Measurements from ENCODE around the gene ARL15. TPM values are rescaled to one million over a fixed set of nuclear protein-coding genes. Genes with fewer than 3 reads are reported as not detected.

ARL15 gene
- total RNA-seq, 1 experiment from 2014 or later = 140 TPM

DNA sequence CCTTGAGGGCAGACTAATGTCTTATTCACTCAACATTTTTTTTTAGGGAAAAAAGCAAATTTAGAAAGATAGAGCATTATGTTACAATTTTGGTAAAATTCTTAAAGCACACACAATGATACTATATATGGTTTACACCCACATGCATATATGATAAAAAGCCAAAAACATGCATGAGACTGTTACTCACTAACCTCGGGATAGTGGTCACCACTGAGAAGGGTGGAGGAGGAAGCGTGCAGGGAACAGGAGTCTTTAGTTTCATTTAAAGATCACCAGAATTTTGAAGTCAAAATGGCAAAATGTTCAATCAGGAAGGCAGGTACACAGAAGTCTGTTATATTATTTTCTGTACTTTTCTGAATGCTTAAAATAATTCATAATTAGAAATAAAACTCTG is 9.2 kb downstream of the ARL15 start:
- no peaks in the 10 kb centered on the region for H3K9me3 Mint-ChIP-seq (ENCODE audit: unreplicated experiment)
- CTCF ChIA-PET = no interaction called here
- POLR2A ChIA-PET = no interaction called here

DNA sequence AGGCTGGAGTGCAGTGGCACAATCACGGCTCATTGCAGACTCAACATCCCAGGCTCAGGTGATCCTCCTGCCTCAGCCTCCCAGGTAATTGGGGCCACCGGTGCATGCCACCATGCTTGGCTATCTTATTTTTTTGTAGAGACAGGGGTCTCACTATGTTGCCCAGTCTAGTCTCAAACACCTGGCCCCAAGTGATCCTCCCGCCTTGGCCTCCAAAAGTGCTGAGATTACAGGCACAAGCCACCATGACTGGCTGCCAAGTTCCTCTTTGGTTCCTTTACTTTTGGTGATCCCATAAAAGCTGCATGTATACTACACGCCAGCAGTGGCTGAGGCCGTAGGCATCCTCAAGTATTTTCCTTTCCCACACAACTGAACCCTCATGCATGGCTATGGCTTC is 11.4 kb downstream of the ARL15 start:
- POLR2A ChIA-PET = interaction anchor here (0.7 kb wide), 1 partner anchor 11 kb away, joined by 6 read pairs; the partner anchor contains the start of gene ARL15
- H3K4me3 Mint-ChIP-seq (ENCODE audit: unreplicated experiment) = no peak overlapping the region
- no TSS peak for BruUV-seq (replicated peaks)
- no peaks in the 10 kb centered on the region for H3K9me3 ChIP-seq
- TF ChIP-seq CTCF (IDR thresholded peaks at IDR 0.05; ENCODE audit: insufficient read depth in 1 of 2, low read depth in 1 of 2, low read length in 1 of 2, severe bottlenecking in 1 of 2, unreplicated experiment in 1 of 2) = no peak
- DNase-seq = no peak
- H3K27me3 Mint-ChIP-seq (ENCODE audit: insufficient read depth, unreplicated experiment) = no peaks in the 10 kb centered on the region
- CTCF ChIA-PET = interaction anchor here (0.7 kb wide), 1 partner anchor 14 kb away, joined by 3 read pairs; no protein-coding TSS in a partner anchor
- H3K4me3 ChIP-seq (ENCODE audit: low read depth, low read length) = no peak overlapping the region
- H3K4me1 ChIP-seq = peaks cover 17% of the 10 kb centered on the region
- H3K36me3 Mint-ChIP-seq (ENCODE audit: insufficient read depth, unreplicated experiment) = peaks cover 8% of the 10 kb centered on the region
- no peaks in the 10 kb centered on the region; the same call in 1 of the 2 replicates for H3K36me3 ChIP-seq (ENCODE audit: control insufficient read depth, insufficient read depth, low read length)
- H3K27ac Mint-ChIP-seq (ENCODE audit: unreplicated experiment) = no peak overlapping the region
- H3K9me3 Mint-ChIP-seq (ENCODE audit: unreplicated experiment) = no peaks in the 10 kb centered on the region
- peaks cover 35% of the 10 kb centered on the region for H3K4me1 Mint-ChIP-seq (ENCODE audit: low read depth, unreplicated experiment)
- intact Hi-C loops (cut with micrococcal nuclease; ENCODE audit: unreplicated experiment) = no loop called here
- no peaks in the 10 kb centered on the region for H3K27me3 ChIP-seq (replicated peaks; ENCODE audit: control insufficient read depth, insufficient read depth, low read length)

More for the DNA sequence above, 9.2 kb downstream of the ARL15 start:
- no peaks in the 10 kb centered on the region; the same call in 1 of the 2 replicates for H3K36me3 ChIP-seq (ENCODE audit: control insufficient read depth, insufficient read depth, low read length)
- H3K9me3 ChIP-seq = no peaks in the 10 kb centered on the region
- no peak overlapping the region for H3K4me3 ChIP-seq (ENCODE audit: low read depth, low read length)
- peaks cover 9% of the 10 kb centered on the region for H3K4me1 ChIP-seq
- Mint-ChIP-seq H3K4me3 (ENCODE audit: unreplicated experiment) (no peak overlapping the region), H3K27ac (ENCODE audit: unreplicated experiment) (no peak overlapping the region), H3K4me1 (ENCODE audit: low read depth, unreplicated experiment) (peaks cover 29% of the 10 kb centered on the region), H3K27me3 (ENCODE audit: insufficient read depth, unreplicated experiment) (no peaks in the 10 kb centered on the region), H3K36me3 (ENCODE audit: insufficient read depth, unreplicated experiment) (peaks cover 8% of the 10 kb centered on the region)
- TF ChIP-seq CTCF (IDR thresholded peaks at IDR 0.05; ENCODE audit: insufficient read depth in 1 of 2, low read depth in 1 of 2, low read length in 1 of 2, severe bottlenecking in 1 of 2, unreplicated experiment in 1 of 2) = no peak
- BruUV-seq (replicated peaks) = no TSS peak
- no peak for DNase-seq
- intact Hi-C loops (cut with micrococcal nuclease; ENCODE audit: unreplicated experiment) = no loop called here
- H3K27me3 ChIP-seq (replicated peaks; ENCODE audit: control insufficient read depth, insufficient read depth, low read length) = no peaks in the 10 kb centered on the region

GRCh38 chr5:54296386-54296785 is 14.0 kb downstream of the ARL15 start:
- no TSS peak for BruUV-seq (replicated peaks)
- intact Hi-C loops (cut with micrococcal nuclease; ENCODE audit: unreplicated experiment) = no loop called here

More at GRCh38 chr5:54296386-54296785, 14.0 kb downstream of the ARL15 start:
- no peaks in the 10 kb centered on the region for H3K9me3 ChIP-seq
- no peak overlapping the region for H3K27ac Mint-ChIP-seq (ENCODE audit: unreplicated experiment)
- no peaks in the 10 kb centered on the region for H3K27me3 Mint-ChIP-seq (ENCODE audit: insufficient read depth, unreplicated experiment)
- no peak for DNase-seq
- no peaks in the 10 kb centered on the region for H3K27me3 ChIP-seq (replicated peaks; ENCODE audit: control insufficient read depth, insufficient read depth, low read length)
- ChIA-PET POLR2A (no interaction called here), CTCF (no interaction called here)
- H3K9me3 Mint-ChIP-seq (ENCODE audit: unreplicated experiment) = no peaks in the 10 kb centered on the region
- H3K4me3 Mint-ChIP-seq (ENCODE audit: unreplicated experiment) = no peak overlapping the region
- H3K36me3 ChIP-seq (ENCODE audit: control insufficient read depth, insufficient read depth, low read length) = no peaks in the 10 kb centered on the region
- H3K36me3 Mint-ChIP-seq (ENCODE audit: insufficient read depth, unreplicated experiment) = no peaks in the 10 kb centered on the region
- H3K4me1 ChIP-seq = peaks cover 17% of the 10 kb centered on the region
- peaks cover 39% of the 10 kb centered on the region for H3K4me1 Mint-ChIP-seq (ENCODE audit: low read depth, unreplicated experiment)
- H3K4me3 ChIP-seq (ENCODE audit: low read depth, low read length) = no peak overlapping the region
- no peak for TF ChIP-seq CTCF (IDR thresholded peaks at IDR 0.05; ENCODE audit: insufficient read depth in 1 of 2, low read depth in 1 of 2, low read length in 1 of 2, severe bottlenecking in 1 of 2, unreplicated experiment in 1 of 2)

Measured in Caco-2 (cell line).